Measurements from ENCODE around the gene PTDSS2. TPM values are rescaled to one million over a fixed set of nuclear protein-coding genes. Genes with fewer than 3 reads are reported as not detected.

Gene PTDSS2
- polyA plus RNA-seq, 3 donors, result 9.3 to 18.3 (median 12.4) TPM

DNA sequence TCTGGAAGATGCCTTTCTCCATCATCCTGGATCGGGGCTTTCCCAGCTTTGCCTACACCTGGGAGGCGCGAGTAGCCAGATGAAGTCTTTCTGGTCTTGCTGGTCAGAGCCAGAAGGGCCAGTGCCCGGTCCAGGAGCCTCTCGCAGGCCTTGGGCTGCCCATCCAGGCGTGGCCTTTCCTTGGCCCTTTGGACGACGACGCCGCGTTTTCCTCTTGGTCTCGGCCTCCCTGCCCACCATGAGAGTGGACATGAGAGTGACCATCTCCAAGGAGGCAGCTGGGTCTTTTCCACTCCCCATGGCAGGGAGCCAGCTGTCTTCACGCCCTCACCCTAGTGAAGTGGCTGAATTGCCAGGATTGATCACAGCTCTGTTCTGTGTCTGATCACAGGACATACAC lies 3.5 kb downstream of the PTDSS2 start:
- DNase-seq, result no peak
- H3K36me3 ChIP-seq (replicated peaks in 1 of 2; ENCODE audit: control insufficient read depth in 1 of 2, insufficient read depth in 2 of 2, low read length in 2 of 2), result peaks cover 6 to 29% of the 10 kb centered on the region in 2 donors
- peak overlapping the region in 1 of 2 donors; percentile 27 for H3K4me3 Mint-ChIP-seq
- H3K27ac ChIP-seq (ENCODE audit: low read depth in 1 of 2, low read length in 2 of 2), result no peak overlapping the region
- no peak overlapping the region for H2AFZ ChIP-seq (ENCODE audit: insufficient read depth, low read depth, low read length, poor library complexity, severe bottlenecking)
- H3K9ac ChIP-seq (ENCODE audit: insufficient read depth, low read length, poor library complexity, severe bottlenecking), result no peak overlapping the region
- H3K36me3 Mint-ChIP-seq, result peaks cover 31 to 49% of the 10 kb centered on the region in 2 donors
- H3K4me1 Mint-ChIP-seq, result peaks cover 30% of the 10 kb centered on the region
- intact Hi-C loops (cut with micrococcal nuclease), result no loop called here
- 99% methylated on average over 13 of the region's 13 CpGs for WGBS (ENCODE audit: insufficient coverage)
- no peaks in the 10 kb centered on the region for H3K27me3 ChIP-seq (ENCODE audit: control insufficient read depth in 2 of 2, insufficient read depth in 2 of 2, low read length in 2 of 2)
- H3K4me1 ChIP-seq (ENCODE audit: control insufficient read depth in 1 of 2, insufficient read depth in 2 of 2, low read length in 2 of 2), result peaks cover 21 to 30% of the 10 kb centered on the region in 2 donors
- H3K9me3 Mint-ChIP-seq, result no peaks in the 10 kb centered on the region
- peak overlapping the region in 1 of 7 donors; percentile 42 for H3K27ac Mint-ChIP-seq
- H3K4me2 ChIP-seq (replicated peaks; ENCODE audit: extremely low read depth, low read length, poor library complexity, severe bottlenecking), result no peak overlapping the region
- peaks cover 14% of the 10 kb centered on the region for H3K79me2 ChIP-seq (ENCODE audit: insufficient read depth, low read length)
- peaks cover 22% of the 10 kb centered on the region for H4K20me1 ChIP-seq (ENCODE audit: insufficient read depth, low read length)
- TF ChIP-seq, protein P1, sequence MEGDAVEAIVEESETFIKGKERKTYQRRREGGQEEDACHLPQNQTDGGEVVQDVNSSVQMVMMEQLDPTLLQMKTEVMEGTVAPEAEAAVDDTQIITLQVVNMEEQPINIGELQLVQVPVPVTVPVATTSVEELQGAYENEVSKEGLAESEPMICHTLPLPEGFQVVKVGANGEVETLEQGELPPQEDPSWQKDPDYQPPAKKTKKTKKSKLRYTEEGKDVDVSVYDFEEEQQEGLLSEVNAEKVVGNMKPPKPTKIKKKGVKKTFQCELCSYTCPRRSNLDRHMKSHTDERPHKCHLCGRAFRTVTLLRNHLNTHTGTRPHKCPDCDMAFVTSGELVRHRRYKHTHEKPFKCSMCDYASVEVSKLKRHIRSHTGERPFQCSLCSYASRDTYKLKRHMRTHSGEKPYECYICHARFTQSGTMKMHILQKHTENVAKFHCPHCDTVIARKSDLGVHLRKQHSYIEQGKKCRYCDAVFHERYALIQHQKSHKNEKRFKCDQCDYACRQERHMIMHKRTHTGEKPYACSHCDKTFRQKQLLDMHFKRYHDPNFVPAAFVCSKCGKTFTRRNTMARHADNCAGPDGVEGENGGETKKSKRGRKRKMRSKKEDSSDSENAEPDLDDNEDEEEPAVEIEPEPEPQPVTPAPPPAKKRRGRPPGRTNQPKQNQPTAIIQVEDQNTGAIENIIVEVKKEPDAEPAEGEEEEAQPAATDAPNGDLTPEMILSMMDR (IDR thresholded peaks at IDR 0.05), result no peak
- H3K9me3 ChIP-seq (replicated peaks in 1 of 2; ENCODE audit: control insufficient read depth in 1 of 2, insufficient read depth in 1 of 2, low read length in 2 of 2), result no peaks in the 10 kb centered on the region
- H3K4me3 ChIP-seq (replicated peaks in 1 of 3; ENCODE audit: low read depth in 2 of 3, low read length in 3 of 3), result no peak overlapping the region
- peaks cover 3 to 7% (median 3%) of the 10 kb centered on the region in 3 donors for H3K27me3 Mint-ChIP-seq (ENCODE audit: low read depth in 3 of 3)

DNA sequence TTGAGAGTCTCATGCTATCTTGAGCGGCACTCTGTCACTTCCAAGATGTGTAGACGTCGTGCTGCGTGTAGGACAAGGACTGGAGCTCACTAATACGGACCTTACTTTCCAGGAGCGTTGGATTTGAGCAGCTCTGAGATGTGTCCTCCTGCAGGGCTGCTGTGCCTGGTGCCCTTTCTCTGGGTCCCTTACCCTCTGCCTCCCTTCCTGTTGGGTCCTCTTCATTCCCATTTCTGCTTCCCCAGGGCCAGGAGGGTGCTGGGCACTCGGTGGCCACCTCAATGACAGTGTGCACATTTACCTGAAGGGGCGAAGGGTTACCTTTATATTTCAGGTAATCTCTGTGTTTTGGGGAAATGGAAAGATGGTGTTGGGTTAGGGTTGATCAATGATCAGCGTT lies 4.0 kb downstream of the PTDSS2 start:
- H3K9me3 ChIP-seq (replicated peaks in 1 of 2; ENCODE audit: control insufficient read depth in 1 of 2, insufficient read depth in 1 of 2, low read length in 2 of 2), result no peaks in the 10 kb centered on the region
- H3K27ac ChIP-seq (ENCODE audit: low read depth in 1 of 2, low read length in 2 of 2), result no peak overlapping the region
- no peak overlapping the region for H3K4me2 ChIP-seq (replicated peaks; ENCODE audit: extremely low read depth, low read length, poor library complexity, severe bottlenecking)
- H3K4me1 ChIP-seq (ENCODE audit: control insufficient read depth in 1 of 2, insufficient read depth in 2 of 2, low read length in 2 of 2), result peaks cover 16 to 25% of the 10 kb centered on the region in 2 donors
- peaks cover 6 to 29% of the 10 kb centered on the region in 2 donors for H3K36me3 ChIP-seq (replicated peaks in 1 of 2; ENCODE audit: control insufficient read depth in 1 of 2, insufficient read depth in 2 of 2, low read length in 2 of 2)
- H3K4me3 ChIP-seq (replicated peaks in 1 of 3; ENCODE audit: low read depth in 2 of 3, low read length in 3 of 3), result no peak overlapping the region
- no peak overlapping the region for H2AFZ ChIP-seq (ENCODE audit: insufficient read depth, low read depth, low read length, poor library complexity, severe bottlenecking)
- WGBS (ENCODE audit: insufficient coverage), result 97% methylated on average over 8 of the region's 9 CpGs
- Mint-ChIP-seq H3K4me3 (no peak overlapping the region), H3K36me3 (peaks cover 31 to 49% of the 10 kb centered on the region in 2 donors), H3K27ac (peak overlapping the region in 3 of 7 donors; percentile 9 to 57 (median 42)), H3K27me3 (ENCODE audit: low read depth in 3 of 3) (peaks cover 3 to 7% (median 3%) of the 10 kb centered on the region in 3 donors), H3K9me3 (no peaks in the 10 kb centered on the region), H3K4me1 (peaks cover 26% of the 10 kb centered on the region)
- TF ChIP-seq, protein P1 (IDR thresholded peaks at IDR 0.05), result no peak
- intact Hi-C loops (cut with micrococcal nuclease), result no loop called here
- no peak overlapping the region for H3K9ac ChIP-seq (ENCODE audit: insufficient read depth, low read length, poor library complexity, severe bottlenecking)
- DNase-seq, result no peak
- no peaks in the 10 kb centered on the region for H3K27me3 ChIP-seq (ENCODE audit: control insufficient read depth in 2 of 2, insufficient read depth in 2 of 2, low read length in 2 of 2)
- peaks cover 22% of the 10 kb centered on the region for H4K20me1 ChIP-seq (ENCODE audit: insufficient read depth, low read length)
- H3K79me2 ChIP-seq (ENCODE audit: insufficient read depth, low read length), result peaks cover 12% of the 10 kb centered on the region

All from CD14-positive monocyte (primary cell).